Calu3 (cell line): ENCODE results near the gene DOCK1. TPM values are rescaled to one million over a fixed set of nuclear protein-coding genes. Genes with fewer than 3 reads are reported as not detected.

ENCODE experiments used
- BruUV-seq: library from RNA; stranded (reverse); fragments of 400-500 nt; replicated peaks from 2 replicates; lab custom pipeline; 2021; lab: Mats Ljungman, UMichigan
- CTCF ChIA-PET: fragments of 300-600 bp; sonication (Branson Sonifier 250); formaldehyde crosslinking; loops from one replicate; lab custom pipeline; 2022; ENCODE audit warnings: antibody characterized with exemption; lab: Charles Lee
- DNase-seq: peaks from one replicate; pipeline ENCODE4 v3.0.0; 2022
- H3K27ac Mint-ChIP-seq: one replicate; pipeline ENCODE4 v1.8.0; 2022; ENCODE audit warnings: mixed read lengths; ENCODE audit not compliant: unreplicated experiment
- H3K27me3 Mint-ChIP-seq: one replicate; pipeline ENCODE4 v1.8.0; 2022; ENCODE audit warnings: mixed read lengths; ENCODE audit not compliant: unreplicated experiment
- H3K36me3 Mint-ChIP-seq: one replicate; pipeline ENCODE4 v1.8.0; 2022; ENCODE audit warnings: mild to moderate bottlenecking, moderate library complexity, mixed read lengths; ENCODE audit not compliant: insufficient read depth, unreplicated experiment
- H3K4me1 Mint-ChIP-seq: one replicate; pipeline ENCODE4 v1.8.0; 2022; ENCODE audit warnings: mild to moderate bottlenecking, low read depth, mixed read lengths; ENCODE audit not compliant: unreplicated experiment
- H3K4me3 Mint-ChIP-seq: one replicate; pipeline ENCODE4 v1.8.0; 2022; ENCODE audit warnings: mild to moderate bottlenecking, low read depth, moderate library complexity, mixed read lengths; ENCODE audit not compliant: unreplicated experiment
- H3K9me3 Mint-ChIP-seq: one replicate; pipeline ENCODE4 v1.8.0; 2022; ENCODE audit warnings: low read depth, mixed read lengths; ENCODE audit not compliant: unreplicated experiment
- CTCF ChIP-seq: fragments of 200-600 bp; IDR thresholded peaks from one replicate; pipeline ENCODE4 v1.8.0; 2022; ENCODE audit warnings: antibody characterized with exemption; ENCODE audit not compliant: unreplicated experiment
- intact Hi-C: fragments of 100-400 bp; cut with micrococcal nuclease; formaldehyde crosslinking; loops from one replicate; pipeline ENCODE4 v1.10.0; 2022; ENCODE audit not compliant: unreplicated experiment
- total RNA-seq: library from RNA; stranded (reverse); gene quantifications from 2 replicates; pipeline ENCODE4 v1.2.3, GENCODE V29; 2022

DOCK1 gene
- total RNA-seq, 1 experiment from 2014 or later = 34.2 TPM

- Mint-ChIP-seq H3K9me3 (no peaks in the 10 kb centered on the region), H3K4me1 (no peaks in the 10 kb centered on the region), H3K27me3 (no peaks in the 10 kb centered on the region), H3K36me3 (no peaks in the 10 kb centered on the region), H3K27ac (no peak overlapping the region), H3K4me3 (no peak overlapping the region)
- TF ChIP-seq CTCF = no peak
- no TSS peak for BruUV-seq
- no peak for DNase-seq
- intact Hi-C loops = no loop called here
- CTCF ChIA-PET = no interaction called here
Measured at GRCh38 chr10:127332631-127333030, 427.4 kb downstream of the DOCK1 start.

- Mint-ChIP-seq H3K27me3 (no peaks in the 10 kb centered on the region), H3K36me3 (no peaks in the 10 kb centered on the region), H3K9me3 (no peaks in the 10 kb centered on the region), H3K4me1 (no peaks in the 10 kb centered on the region), H3K27ac (no peak overlapping the region), H3K4me3 (no peak overlapping the region)
- no TSS peak for BruUV-seq
- DNase-seq = no peak
- CTCF ChIA-PET = no interaction called here
- no peak for TF ChIP-seq CTCF
- intact Hi-C loops = no loop called here
Measured at GRCh38 chr10:127337801-127338200, 432.6 kb downstream of the DOCK1 start.

GRCh38 chr10:127338399-127339110 is 433.3 kb downstream of the DOCK1 start:
- H3K36me3 Mint-ChIP-seq = no peaks in the 10 kb centered on the region
- no peaks in the 10 kb centered on the region for H3K9me3 Mint-ChIP-seq
- H3K4me3 Mint-ChIP-seq = no peak overlapping the region
- H3K27me3 Mint-ChIP-seq = no peaks in the 10 kb centered on the region
- no peak overlapping the region for H3K27ac Mint-ChIP-seq
- H3K4me1 Mint-ChIP-seq = no peaks in the 10 kb centered on the region
- no peak for DNase-seq
- TF ChIP-seq CTCF = no peak
- BruUV-seq = no TSS peak
- CTCF ChIA-PET = no interaction called here
- intact Hi-C loops = no loop called here

GRCh38 chr10:127343821-127344220 is 438.6 kb downstream of the DOCK1 start:
- TF ChIP-seq CTCF = no peak
- CTCF ChIA-PET = no interaction called here
- H3K27me3 Mint-ChIP-seq = no peaks in the 10 kb centered on the region
- BruUV-seq = no TSS peak
- intact Hi-C loops = no loop called here
- no peak for DNase-seq
- no peak overlapping the region for H3K27ac Mint-ChIP-seq
- no peaks in the 10 kb centered on the region for H3K9me3 Mint-ChIP-seq
- H3K36me3 Mint-ChIP-seq = no peaks in the 10 kb centered on the region
- no peak overlapping the region for H3K4me3 Mint-ChIP-seq
- no peaks in the 10 kb centered on the region for H3K4me1 Mint-ChIP-seq
